Testis (tissue), 2 donors: ENCODE results near the gene PMM2.

Experiments used
- POLR2A ChIP-seq: fragments of 450-650 bp; IDR thresholded peaks from one replicate; pipeline ENCODE4 v1.6.1; 2017; ENCODE audit warnings: antibody characterized with exemption, mild to moderate bottlenecking, moderate library complexity
- TF ChIP-seq, protein P1 (sequence below), 3 experiments: fragments of 450-650 bp in 2 of 3; fragments of 200-600 bp in 1 of 3; sonication (generic) in 1 of 3; IDR thresholded peaks; one replicate each; pipeline ENCODE4 v1.5.1; 2016 to 2019; ENCODE audit warnings: antibody characterized with exemption in 3 of 3, mild to moderate bottlenecking in 2 of 3, moderate library complexity in 1 of 3

DNA sequence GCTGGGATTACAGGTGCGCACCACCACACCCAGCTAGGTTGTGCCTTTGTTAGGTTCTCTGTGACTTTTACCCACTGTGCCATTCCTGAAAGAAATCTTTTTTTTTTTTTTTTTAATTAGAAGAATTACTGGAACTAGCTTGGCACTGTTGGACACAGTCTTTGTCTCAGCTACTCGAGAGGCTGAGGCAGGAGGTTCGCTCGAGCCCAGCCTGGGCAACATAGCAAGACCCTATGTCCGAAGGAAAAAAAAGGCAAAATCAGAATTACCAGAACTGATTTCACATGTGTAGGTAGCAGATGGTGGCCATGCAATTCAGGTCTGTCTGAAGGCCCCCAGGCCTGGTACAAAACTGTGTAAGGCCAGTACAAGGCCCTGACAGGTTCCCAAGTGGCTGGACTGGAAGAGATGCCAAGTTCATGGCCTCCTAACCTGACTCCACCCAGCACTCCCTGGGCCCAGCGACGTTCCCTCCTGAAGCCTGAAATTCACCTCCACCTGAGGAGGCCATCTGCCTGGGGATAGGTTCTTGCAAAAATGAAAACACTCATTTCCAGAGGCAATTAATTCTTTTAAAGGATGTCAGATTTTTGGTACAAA is 48.2 kb downstream of the PMM2 start:
- TF ChIP-seq, protein P1, sequence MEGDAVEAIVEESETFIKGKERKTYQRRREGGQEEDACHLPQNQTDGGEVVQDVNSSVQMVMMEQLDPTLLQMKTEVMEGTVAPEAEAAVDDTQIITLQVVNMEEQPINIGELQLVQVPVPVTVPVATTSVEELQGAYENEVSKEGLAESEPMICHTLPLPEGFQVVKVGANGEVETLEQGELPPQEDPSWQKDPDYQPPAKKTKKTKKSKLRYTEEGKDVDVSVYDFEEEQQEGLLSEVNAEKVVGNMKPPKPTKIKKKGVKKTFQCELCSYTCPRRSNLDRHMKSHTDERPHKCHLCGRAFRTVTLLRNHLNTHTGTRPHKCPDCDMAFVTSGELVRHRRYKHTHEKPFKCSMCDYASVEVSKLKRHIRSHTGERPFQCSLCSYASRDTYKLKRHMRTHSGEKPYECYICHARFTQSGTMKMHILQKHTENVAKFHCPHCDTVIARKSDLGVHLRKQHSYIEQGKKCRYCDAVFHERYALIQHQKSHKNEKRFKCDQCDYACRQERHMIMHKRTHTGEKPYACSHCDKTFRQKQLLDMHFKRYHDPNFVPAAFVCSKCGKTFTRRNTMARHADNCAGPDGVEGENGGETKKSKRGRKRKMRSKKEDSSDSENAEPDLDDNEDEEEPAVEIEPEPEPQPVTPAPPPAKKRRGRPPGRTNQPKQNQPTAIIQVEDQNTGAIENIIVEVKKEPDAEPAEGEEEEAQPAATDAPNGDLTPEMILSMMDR (IDR thresholded peaks at IDR 0.05), result no peak
- no peak for TF ChIP-seq POLR2A
